ENCODE measurements around the gene MRPS18A.
A peak's percentile ranks its signal among the peaks of the same experiment; 100 is the strongest.
"Not testable (repeated sequence)": the region's sequence is repeated elsewhere in the genome, so short reads cannot be mapped to it uniquely, and the experiment has no call there.

The MRPS18A gene

GRCh38 chr6:43716099-43716498 is 28.5 kb upstream of the MRPS18A start:
- DNase-seq, result no peak

GRCh38 chr6:43715056-43715788 is 27.6 kb upstream of the MRPS18A start:
- no peak for DNase-seq

- DNase-seq, result no peak
These were observed 26.9 kb upstream of the MRPS18A start for GRCh38 chr6:43714311-43715055.

GRCh38 chr6:43713643-43714310 is 26.2 kb upstream of the MRPS18A start:
- DNase-seq, result no peak

- DNase-seq, result no peak
These were observed 25.0 kb upstream of the MRPS18A start for GRCh38 chr6:43712579-43712978.

GRCh38 chr6:43710576-43710975 is 23.0 kb upstream of the MRPS18A start:
- no peak for DNase-seq

- DNase-seq, result no peak
These were observed 22.2 kb upstream of the MRPS18A start for GRCh38 chr6:43709654-43710303.

DNA sequence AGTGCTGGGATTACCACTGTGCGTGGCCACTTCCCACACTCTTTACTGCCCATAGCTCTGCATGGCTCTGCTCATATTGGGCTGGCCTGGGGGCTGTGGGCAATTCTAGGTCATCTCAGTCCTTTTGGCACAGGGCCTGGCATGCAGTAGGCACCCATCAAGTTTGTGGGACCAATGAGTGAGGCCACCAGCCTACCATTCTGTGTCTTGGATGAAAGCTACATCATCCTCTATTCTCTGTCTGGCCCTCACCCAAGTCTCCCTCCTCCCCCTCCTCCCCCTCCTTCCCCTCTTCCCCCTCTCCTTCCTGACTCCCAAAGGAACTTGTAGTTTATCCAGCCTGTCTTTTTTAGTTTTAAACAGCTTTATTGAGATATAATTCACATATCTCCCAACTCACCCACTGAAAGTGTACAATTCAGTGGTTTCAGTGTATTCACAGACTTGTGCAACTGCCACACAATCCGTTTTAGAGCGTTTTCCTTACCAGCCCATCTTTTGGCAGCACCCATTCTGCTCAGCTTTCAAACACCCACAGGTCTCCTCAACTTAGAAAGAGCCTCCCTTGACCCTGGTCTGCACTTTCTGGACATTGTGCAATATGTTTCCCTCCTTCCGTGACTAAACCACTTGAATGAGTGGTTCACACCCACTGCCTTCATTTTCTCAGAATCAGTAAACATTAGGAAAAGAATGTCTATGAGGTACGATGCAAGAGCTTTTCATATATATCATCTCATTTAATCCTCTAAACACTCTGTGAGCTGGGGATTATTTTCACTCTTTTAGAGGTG is 21.5 kb upstream of the MRPS18A start:
- DNase-seq, result no peak

DNA sequence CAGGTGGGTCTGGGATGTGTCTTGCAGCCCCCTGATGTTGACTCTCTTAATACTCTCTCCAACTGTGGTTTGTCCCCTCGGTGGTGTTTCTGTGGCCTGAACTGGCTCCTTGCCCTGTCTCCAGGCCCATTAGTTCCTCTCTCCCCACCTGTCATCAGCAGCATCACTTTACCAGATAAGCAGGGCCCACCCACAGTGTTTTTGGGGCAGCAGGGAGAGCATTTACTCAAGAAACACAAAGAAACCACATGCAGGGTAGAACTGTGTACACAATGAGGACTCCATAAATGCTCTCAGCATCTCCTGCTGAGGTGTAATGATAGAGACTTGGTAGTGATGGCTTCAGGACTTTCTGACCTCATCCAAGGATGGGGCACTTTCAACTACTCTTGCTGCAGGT is 20.2 kb upstream of the MRPS18A start:
- no peak for DNase-seq

- DNase-seq, result no peak
These were observed 19.7 kb upstream of the MRPS18A start for GRCh38 chr6:43707269-43707668.

GRCh38 chr6:43706788-43707187 is 19.2 kb upstream of the MRPS18A start:
- no peak for DNase-seq

GRCh38 chr6:43705996-43706395 is 18.4 kb upstream of the MRPS18A start:
- DNase-seq, result no peak

GRCh38 chr6:43703512-43704429 is 16.2 kb upstream of the MRPS18A start:
- DNase-seq, result no peak

- peak; percentile 85 for DNase-seq
These were observed 15.2 kb upstream of the MRPS18A start for GRCh38 chr6:43702534-43703440.

DNA sequence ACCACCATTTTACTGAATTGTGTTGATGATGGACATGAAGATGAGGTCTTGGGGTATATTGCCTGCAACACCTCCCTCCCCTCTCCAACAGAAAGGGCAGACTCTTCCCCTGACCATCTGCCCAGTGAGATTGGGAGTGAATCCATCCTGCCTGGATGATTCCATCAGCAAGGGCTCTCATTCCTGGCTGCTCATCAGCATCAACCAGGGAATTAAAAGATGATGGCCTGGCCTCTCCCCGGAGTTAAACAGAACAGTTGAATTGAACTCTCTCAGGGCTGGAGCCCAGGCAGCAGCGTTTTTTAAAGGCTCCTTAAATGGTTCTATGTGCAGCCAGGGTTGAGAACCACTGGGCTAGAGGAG is 14.6 kb upstream of the MRPS18A start:
- DNase-seq, result no peak

GRCh38 chr6:43700939-43701560 is 13.5 kb upstream of the MRPS18A start:
- DNase-seq, result not testable (repeated sequence)

- DNase-seq, result no peak
These were observed 12.1 kb upstream of the MRPS18A start for GRCh38 chr6:43699564-43700186.

GRCh38 chr6:43698584-43699349 is 11.2 kb upstream of the MRPS18A start:
- DNase-seq, result no peak

DNA sequence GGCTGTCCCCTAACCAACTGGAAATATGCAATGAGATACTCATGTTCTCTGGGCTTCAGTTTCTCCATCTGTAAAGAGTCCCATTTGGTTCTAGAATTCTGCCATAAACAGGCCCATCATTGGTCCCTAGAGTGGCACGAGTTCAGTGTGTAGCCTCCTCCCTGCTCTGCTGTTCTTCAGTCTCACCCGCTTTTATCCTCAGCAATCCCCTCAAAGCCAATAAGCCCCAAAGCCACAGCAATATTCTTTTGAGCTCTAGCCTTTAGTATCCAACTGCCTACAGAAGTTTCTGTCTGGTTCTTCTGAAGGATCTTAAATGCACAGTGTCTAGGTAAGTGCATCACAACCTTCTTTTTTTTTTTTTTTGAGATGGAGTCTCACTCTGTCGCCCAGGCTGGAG is 9.8 kb upstream of the MRPS18A start:
- no peak for DNase-seq

Data from SHP77 treated with DMSO at 0.1 percent for 48 hours (cell line).